ENCODE data around the gene UQCC5.
"Not testable (repeated sequence)": the region's sequence is repeated elsewhere in the genome, so short reads cannot be mapped to it uniquely, and the experiment has no call there.

The UQCC5 gene

DNA sequence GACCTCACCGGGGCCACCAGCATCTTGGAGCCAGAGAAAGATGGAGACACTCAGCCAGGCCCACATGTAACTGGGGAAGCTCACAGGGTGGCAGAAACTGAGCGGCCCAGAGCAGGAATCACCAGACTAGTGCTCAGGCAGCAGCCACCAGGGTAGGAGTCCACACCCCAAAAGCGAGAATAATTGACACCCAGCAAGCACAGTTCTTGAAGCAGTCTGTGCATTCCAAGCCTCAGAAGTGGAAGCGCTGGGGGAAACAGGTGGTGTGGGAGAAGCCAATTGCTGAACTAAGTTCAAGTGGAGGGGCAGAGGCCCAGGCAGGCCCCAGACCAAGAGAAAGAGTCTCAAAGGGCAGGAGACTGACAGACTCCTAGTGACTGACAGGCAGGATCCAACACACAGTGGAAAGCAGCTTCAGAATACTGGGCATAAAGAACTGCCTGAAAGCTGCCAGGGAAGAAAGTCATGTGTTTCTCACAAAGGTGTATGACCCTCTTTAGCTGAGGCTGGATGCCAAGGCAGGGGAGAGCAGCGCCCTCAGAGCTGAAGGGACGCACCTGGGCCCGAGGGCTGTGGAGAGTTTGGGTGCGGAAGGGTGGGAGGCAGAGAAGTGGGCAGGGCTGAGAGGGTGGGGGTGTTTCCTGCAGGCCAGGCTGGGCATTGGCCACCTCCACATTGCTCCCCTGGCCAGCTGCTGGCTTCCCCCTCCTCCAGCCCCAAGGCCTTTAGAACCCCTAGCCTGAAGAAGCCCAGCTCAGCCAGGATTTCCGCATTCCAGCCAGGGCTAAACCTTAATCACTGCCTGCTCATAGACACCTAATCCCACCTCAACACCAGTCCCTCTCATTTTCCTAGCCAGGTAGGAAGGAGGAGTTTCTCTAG, 10.5 kb upstream of the UQCC5 start:
- Histone ChIP-seq H3K9me3 (replicated peaks; ENCODE audit: low read length) (no peaks in the 10 kb centered on the region), H3K4me2 (ENCODE audit: low read length) (no peak overlapping the region), H3K4me1 (ENCODE audit: control insufficient read depth, insufficient read depth, low read length) (peaks cover 5% of the 10 kb centered on the region), H3K27me3 (ENCODE audit: control insufficient read depth, insufficient read depth, low read length) (no peaks in the 10 kb centered on the region), H3K36me3 (ENCODE audit: insufficient read depth, low read length) (peaks cover 41% of the 10 kb centered on the region), H3K4me3 (ENCODE audit: low read length) (no peak overlapping the region), H3K9ac (ENCODE audit: low read depth, low read length) (no peak overlapping the region)

DNA sequence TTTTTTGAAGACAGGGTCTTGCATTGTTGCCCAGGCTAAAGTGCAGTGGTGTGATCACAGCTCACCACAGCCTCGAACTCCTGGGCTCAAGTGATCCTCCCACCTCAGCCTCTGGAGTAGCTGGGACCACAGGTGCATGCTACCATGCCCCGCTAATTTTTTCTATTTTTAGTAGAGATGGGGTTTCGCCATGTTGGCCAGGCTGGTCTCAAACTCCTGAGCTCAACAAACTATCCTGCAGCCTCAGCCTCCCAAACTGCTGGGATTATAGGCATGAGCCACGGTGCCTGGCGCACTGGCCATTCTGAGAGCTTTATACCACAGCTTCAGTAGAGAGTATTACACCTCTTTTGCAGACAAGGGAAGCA, 9.8 kb upstream of the UQCC5 start:
- H3K9me3 ChIP-seq (replicated peaks; ENCODE audit: low read length); H3K4me1 ChIP-seq (ENCODE audit: control insufficient read depth, insufficient read depth, low read length): not testable (repeated sequence)

DNA sequence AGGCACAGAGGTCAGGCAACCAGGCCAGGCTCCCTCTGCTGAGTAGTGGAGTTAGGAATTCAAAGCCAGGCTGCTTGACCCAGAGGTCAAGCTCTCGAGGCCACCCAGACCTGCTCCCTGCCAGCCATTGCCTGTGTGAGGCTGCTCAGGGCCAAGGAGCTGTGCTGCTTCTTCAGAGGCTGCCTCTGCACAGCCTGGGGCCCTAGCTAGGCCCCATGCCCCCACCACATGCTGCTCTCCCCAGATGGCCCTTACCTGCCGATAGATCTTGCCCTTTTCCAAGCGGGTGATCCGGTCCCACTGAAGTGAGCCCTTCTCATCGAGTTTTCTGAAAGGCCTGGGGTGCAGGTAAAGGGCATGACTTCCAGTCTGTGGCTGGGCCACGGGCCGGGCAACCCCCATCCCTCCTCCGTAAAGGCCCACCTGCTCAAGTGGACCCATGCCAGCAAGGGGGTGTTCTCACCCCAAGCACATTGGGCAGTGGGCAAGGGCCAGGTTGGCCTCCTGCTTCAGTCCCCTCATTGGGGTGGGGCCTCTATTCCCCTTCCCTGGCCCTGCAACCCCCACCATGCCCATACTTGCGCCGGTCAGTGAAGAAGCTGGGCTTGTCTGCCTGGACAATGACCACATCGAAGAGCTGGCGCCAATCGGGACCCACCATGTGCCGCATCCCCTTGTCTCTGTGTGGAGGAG, 9.2 kb upstream of the UQCC5 start:
- H3K9ac ChIP-seq (ENCODE audit: low read depth, low read length): no peak overlapping the region
- H3K4me2 ChIP-seq (ENCODE audit: low read length): no peak overlapping the region
- H3K27me3 ChIP-seq (ENCODE audit: control insufficient read depth, insufficient read depth, low read length): no peaks in the 10 kb centered on the region
- H3K9me3 ChIP-seq (replicated peaks; ENCODE audit: low read length): no peaks in the 10 kb centered on the region
- peaks cover 41% of the 10 kb centered on the region for H3K36me3 ChIP-seq (ENCODE audit: insufficient read depth, low read length)
- H3K4me3 ChIP-seq (ENCODE audit: low read length): no peak overlapping the region
- H3K4me1 ChIP-seq (ENCODE audit: control insufficient read depth, insufficient read depth, low read length): peaks cover 12% of the 10 kb centered on the region

More for the DNA sequence above, 9.8 kb upstream of the UQCC5 start:
- H3K4me2 ChIP-seq (ENCODE audit: low read length); H3K9ac ChIP-seq (ENCODE audit: low read depth, low read length); H3K4me3 ChIP-seq (ENCODE audit: low read length); H3K27me3 ChIP-seq (ENCODE audit: control insufficient read depth, insufficient read depth, low read length): not testable (repeated sequence)
- peaks cover 41% of the 10 kb centered on the region for H3K36me3 ChIP-seq (ENCODE audit: insufficient read depth, low read length)

DNA sequence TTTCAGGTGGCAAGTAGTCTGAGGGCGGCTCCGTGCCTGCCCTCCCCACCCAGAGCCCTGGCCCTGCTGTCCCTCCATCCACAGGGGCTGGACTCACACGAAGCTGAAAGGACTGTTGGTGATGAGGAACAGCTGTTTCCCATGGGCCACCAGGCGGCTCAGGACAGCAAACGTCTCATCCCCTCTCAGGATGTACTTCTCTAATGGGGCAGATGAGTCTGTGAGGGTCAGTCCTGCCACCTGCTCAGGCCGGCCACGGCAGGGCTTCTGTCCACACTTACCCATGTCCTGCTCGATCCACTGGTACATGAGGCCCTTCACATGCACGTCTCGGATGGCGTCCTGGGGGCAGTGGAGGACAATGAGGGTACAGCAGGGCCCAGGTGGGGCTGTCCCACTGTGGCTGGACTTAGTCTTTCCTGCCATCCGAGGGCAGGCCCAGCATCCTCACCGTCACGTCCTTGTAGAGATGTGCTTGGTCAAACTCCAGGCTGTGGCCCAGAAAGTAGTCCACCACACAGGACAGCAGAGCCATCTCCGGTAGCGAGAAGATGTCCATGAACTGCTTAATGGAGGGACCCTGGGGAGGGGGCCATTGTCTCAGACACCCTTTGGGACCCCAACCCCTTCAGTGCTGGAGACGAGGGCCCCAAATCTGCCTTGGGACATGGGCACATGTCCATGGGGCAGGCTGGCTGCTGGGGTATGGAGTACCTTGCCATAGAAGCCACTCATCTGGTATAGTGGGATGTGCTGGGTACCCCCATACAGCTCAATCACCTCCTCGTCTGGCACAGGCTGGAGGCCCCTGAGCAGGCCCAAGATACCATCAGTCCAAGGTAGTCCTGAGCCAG, 8.4 kb upstream of the UQCC5 start:
- H3K27me3 ChIP-seq (ENCODE audit: control insufficient read depth, insufficient read depth, low read length): no peaks in the 10 kb centered on the region
- H3K4me2 ChIP-seq (ENCODE audit: low read length): no peak overlapping the region
- H3K4me1 ChIP-seq (ENCODE audit: control insufficient read depth, insufficient read depth, low read length): peaks cover 19% of the 10 kb centered on the region
- peaks cover 41% of the 10 kb centered on the region for H3K36me3 ChIP-seq (ENCODE audit: insufficient read depth, low read length)
- H3K9ac ChIP-seq (ENCODE audit: low read depth, low read length): no peak overlapping the region
- H3K4me3 ChIP-seq (ENCODE audit: low read length): no peak overlapping the region
- H3K9me3 ChIP-seq (replicated peaks; ENCODE audit: low read length): no peaks in the 10 kb centered on the region

DNA sequence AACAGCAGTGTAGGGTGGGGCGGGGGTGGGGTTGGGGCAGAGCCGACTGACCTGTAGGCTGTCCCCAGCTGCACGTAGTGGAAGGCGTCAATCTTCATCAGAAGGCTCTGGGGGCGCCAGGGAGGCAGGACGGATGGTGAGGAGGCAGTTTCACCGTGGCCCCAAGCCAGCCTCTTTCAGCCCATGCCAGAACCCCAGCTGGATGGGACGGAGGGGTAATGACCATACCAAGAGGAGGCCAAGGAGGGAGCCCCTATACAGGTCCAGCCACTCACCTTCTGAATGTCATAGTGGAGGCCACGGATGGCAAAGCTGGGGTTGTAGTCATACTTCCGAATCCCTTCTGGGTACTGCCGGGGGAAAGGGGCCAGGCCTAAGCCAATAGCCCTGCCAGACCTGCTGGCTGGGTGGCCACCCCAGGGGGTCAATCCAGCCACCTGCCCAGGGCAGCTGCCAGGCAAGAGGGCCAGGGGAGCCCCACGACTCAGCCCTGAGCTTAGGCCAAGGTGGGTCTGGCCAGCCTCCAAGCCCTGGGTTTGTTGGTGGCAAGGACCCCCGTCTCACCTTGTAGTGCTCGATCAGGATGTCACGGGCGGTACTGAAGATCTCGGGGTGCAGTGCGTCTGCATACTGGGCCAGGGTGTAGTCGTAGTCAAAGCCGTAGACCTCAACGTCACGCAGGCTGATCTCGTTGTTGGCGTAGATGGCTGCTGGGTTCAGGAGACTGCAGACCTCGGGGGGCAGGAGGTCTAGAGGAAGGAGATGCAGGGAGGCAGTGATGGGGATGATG, 7.6 kb upstream of the UQCC5 start:
- Histone ChIP-seq H3K27me3 (ENCODE audit: control insufficient read depth, insufficient read depth, low read length) (no peaks in the 10 kb centered on the region), H3K36me3 (ENCODE audit: insufficient read depth, low read length) (peaks cover 41% of the 10 kb centered on the region)

DNA sequence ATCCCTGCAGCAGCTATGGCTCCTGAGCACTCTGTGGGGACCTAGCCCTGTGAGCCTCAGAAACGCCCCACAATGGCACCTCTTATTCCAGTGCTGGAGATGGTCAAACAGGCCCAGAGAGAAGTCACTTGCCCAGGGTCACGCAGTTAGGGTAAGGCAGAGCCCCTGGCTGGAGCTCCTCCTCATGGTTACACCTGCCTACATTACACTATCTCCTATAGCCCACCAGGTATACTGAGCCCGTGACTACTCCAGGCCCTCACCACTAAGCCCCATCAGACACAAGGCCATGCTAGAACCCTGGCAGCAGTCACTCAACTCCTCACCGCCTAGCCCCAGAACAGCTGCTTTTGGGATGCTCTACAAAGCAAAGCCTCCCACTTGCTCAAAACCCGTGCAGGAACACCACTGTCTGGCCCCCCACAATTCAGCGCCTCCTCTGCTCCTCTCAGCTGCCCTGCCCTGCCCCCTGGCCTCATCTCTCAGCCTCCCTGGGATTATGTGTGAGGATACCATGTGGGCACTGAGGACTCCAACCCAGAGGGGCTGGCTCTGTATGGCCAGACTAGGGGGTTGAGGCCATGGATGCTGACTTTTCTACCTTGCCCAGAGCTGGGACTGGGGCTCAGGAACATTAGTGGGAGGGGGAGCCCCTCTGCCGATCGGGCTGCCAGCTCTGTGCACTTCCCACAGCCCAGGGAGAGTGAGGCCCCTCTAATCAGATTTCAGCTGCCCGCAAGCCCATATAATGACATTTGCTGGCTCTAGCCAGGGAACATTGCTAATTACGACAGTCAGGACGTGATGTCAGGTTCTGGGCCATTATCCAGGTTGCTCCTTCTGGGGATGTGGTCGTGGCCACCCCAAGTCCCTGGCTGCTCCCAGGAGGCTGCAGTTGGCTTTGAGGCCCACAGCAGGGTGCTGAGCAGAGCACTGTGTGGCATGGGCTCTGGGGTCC, 6.8 kb upstream of the UQCC5 start:
- Histone ChIP-seq H3K9me3 (replicated peaks; ENCODE audit: low read length) (no peaks in the 10 kb centered on the region), H3K36me3 (ENCODE audit: insufficient read depth, low read length) (peaks cover 36% of the 10 kb centered on the region), H3K9ac (ENCODE audit: low read depth, low read length) (no peak overlapping the region), H3K4me1 (ENCODE audit: control insufficient read depth, insufficient read depth, low read length) (peaks cover 25% of the 10 kb centered on the region), H3K27me3 (ENCODE audit: control insufficient read depth, insufficient read depth, low read length) (no peaks in the 10 kb centered on the region), H3K4me3 (ENCODE audit: low read length) (no peak overlapping the region), H3K4me2 (ENCODE audit: low read length) (no peak overlapping the region)

More for the DNA sequence above, 7.6 kb upstream of the UQCC5 start:
- H3K4me2 ChIP-seq (ENCODE audit: low read length): no peak overlapping the region
- H3K4me3 ChIP-seq (ENCODE audit: low read length): no peak overlapping the region
- no peaks in the 10 kb centered on the region for H3K9me3 ChIP-seq (replicated peaks; ENCODE audit: low read length)
- peaks cover 19% of the 10 kb centered on the region for H3K4me1 ChIP-seq (ENCODE audit: control insufficient read depth, insufficient read depth, low read length)
- no peak overlapping the region for H3K9ac ChIP-seq (ENCODE audit: low read depth, low read length)

DNA sequence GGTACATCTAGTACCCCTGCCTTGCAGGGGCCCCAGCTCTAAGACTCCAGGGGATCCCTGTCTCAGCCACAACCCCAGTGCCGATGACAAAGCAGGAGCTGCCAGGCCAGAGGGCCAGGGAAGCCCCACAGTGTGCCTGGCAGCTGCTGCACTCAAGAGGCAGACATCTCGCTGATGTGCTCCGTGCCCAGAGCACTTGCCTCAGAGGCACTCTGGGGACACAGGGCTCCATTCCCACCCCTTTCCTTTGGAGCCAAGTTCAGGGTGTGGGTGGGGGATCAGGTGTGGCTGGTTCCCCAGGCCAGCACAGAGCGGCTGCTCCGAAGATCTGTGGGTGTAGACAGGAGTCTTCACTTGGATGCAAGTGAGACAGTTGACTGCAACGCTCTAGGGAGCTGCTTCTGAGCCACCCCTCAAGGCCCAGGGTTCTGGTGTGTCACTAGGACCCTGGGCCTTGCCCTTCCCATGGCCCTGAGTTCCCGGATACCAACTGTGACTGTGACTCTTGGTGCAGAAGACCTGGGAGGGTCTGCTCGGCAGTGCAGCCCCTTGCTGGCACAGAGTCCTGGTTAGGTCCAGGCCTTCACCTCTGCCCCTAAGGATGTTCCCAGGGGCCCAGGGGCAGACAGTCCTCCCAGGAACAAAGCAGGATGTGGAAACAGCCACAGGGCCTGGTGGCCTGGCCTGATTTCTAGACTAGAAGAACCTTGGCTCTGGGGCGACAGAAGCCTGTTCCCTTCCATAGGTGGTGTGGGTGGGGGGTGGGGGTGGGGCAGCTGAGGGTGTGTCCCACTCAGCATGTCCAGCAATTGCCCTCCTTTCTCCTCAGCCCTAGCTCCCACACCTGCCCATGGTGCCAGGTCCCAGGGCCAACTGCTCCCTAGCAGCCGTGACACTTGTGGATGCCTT, 5.2 kb upstream of the UQCC5 start:
- peak overlapping the region; percentile 90 for H3K4me2 ChIP-seq (ENCODE audit: low read length)
- H3K9me3 ChIP-seq (replicated peaks; ENCODE audit: low read length): no peaks in the 10 kb centered on the region
- no peak overlapping the region for H3K9ac ChIP-seq (ENCODE audit: low read depth, low read length)
- no peaks in the 10 kb centered on the region for H3K27me3 ChIP-seq (ENCODE audit: control insufficient read depth, insufficient read depth, low read length)
- H3K4me1 ChIP-seq (ENCODE audit: control insufficient read depth, insufficient read depth, low read length): peaks cover 35% of the 10 kb centered on the region
- H3K4me3 ChIP-seq (ENCODE audit: low read length): no peak overlapping the region
- H3K36me3 ChIP-seq (ENCODE audit: insufficient read depth, low read length): peaks cover 28% of the 10 kb centered on the region

DNA sequence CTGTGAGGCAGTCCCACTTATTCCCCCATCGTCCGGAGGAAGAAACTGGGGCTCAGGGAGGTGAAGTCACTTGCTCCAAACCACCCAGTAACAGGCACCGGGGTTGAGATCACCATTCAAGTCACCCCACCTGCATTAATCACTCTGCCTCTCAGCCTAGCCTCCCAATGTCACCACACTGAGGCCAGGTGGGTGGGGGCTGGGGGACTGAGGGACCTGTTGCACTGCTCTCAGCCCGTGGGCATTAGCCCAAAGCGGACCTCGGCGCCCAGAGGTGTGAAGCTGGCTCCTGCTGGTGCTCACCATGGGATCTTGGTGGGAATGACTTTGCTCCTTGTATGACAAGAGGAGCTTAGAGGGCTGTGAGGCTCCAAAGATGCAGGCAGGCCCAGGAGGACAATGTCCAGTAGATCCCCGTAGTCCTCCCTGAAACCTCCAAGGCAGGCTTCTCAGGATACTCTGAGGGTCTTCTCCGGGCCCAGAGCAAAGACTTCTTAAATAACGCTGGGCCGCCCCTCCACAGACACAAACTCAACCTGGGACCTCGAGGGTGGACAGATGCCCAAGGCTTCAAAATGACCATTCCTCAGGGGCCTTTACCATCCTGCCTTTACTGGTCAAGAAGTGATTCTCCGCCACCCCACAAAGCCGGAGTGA, 4.4 kb upstream of the UQCC5 start:
- Histone ChIP-seq H3K9me3 (replicated peaks; ENCODE audit: low read length) (no peaks in the 10 kb centered on the region), H3K36me3 (ENCODE audit: insufficient read depth, low read length) (peaks cover 21% of the 10 kb centered on the region), H3K4me2 (ENCODE audit: low read length) (peak overlapping the region; percentile 90), H3K9ac (ENCODE audit: low read depth, low read length) (peak overlapping the region; percentile 78), H3K27me3 (ENCODE audit: control insufficient read depth, insufficient read depth, low read length) (no peaks in the 10 kb centered on the region), H3K4me3 (ENCODE audit: low read length) (peak overlapping the region; percentile 84), H3K4me1 (ENCODE audit: control insufficient read depth, insufficient read depth, low read length) (peaks cover 35% of the 10 kb centered on the region)

DNA sequence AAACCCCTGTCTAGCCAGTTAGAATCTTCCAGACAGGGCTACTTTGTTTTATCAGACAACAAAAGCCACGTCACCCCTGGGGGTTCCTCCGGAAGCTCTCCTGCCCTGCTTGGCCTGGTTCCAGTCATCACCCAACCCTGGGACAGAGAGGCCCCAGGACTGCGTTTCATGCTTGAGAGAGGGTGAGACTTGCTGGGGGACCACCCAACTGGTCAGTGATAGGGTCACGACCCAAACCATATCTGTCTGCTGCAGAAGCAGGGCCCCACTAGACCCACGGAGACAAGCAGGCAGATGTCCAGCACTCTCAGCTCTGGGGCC, 3.9 kb upstream of the UQCC5 start:
- Histone ChIP-seq H3K9me3 (replicated peaks; ENCODE audit: low read length) (no peaks in the 10 kb centered on the region), H3K4me1 (ENCODE audit: control insufficient read depth, insufficient read depth, low read length) (peaks cover 37% of the 10 kb centered on the region), H3K27me3 (ENCODE audit: control insufficient read depth, insufficient read depth, low read length) (no peaks in the 10 kb centered on the region), H3K9ac (ENCODE audit: low read depth, low read length) (peak overlapping the region; percentile 78), H3K36me3 (ENCODE audit: insufficient read depth, low read length) (peaks cover 16% of the 10 kb centered on the region), H3K4me3 (ENCODE audit: low read length) (peak overlapping the region; percentile 84), H3K4me2 (ENCODE audit: low read length) (peak overlapping the region; percentile 90)

Measured in skeletal muscle satellite cell (primary cell).